Testis (tissue), 2 donors: ENCODE results near the gene LRRC43.

Source experiments
- CTCF ChIP-seq, 3 experiments: fragments of 450-650 bp in 2 of 3; fragments of 200-600 bp in 1 of 3; sonication (generic) in 1 of 3; IDR thresholded peaks; one replicate each; pipeline ENCODE4 v1.5.1; 2016 to 2019; ENCODE audit warnings: antibody characterized with exemption in 3 of 3, mild to moderate bottlenecking in 2 of 3, moderate library complexity in 1 of 3
- POLR2A ChIP-seq: fragments of 450-650 bp; IDR thresholded peaks from one replicate; pipeline ENCODE4 v1.6.1; 2017; ENCODE audit warnings: antibody characterized with exemption, mild to moderate bottlenecking, moderate library complexity

DNA sequence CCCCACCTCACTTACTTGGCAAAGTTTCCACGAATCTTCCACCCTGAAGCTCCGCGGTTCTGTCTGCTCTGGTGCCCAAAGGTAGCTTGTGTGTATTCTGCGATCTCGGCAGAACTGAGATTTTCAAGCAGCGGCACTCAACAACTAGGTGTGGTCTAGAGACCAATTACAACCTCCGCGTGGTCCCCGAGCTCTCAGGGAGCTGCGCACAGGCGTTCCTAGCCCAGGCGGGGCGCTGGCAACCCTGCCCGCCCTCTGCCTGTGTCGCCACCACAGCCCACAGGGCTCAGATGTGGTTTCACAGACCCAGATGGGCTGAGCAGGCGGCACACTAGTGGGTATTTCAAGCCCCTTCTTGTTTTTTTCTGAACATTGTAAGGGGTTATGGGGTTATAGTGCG is 44.4 kb downstream of the LRRC43 start:
- TF ChIP-seq CTCF (IDR thresholded peaks at IDR 0.05) (no peak), POLR2A (no peak)
